IPS DF 4.7 (cell line): ENCODE data around the gene SCART1.
"Not testable (repeated sequence)": the region's sequence is repeated elsewhere in the genome, so short reads cannot be mapped to it uniquely, and the experiment has no call there.

Source experiments
- DNase-seq: peaks from one replicate; pipeline ENCODE4 v3.0.0-alpha.2; 2013; ENCODE audit warnings: low spot score; ENCODE audit errors: extremely low read depth

Gene SCART1

GRCh38 chr10:133432789-133433188 lies 21.0 kb upstream of the SCART1 start:
- not testable (repeated sequence) for DNase-seq

GRCh38 chr10:133438711-133439273 lies 15.0 kb upstream of the SCART1 start:
- DNase-seq, result no peak

DNA sequence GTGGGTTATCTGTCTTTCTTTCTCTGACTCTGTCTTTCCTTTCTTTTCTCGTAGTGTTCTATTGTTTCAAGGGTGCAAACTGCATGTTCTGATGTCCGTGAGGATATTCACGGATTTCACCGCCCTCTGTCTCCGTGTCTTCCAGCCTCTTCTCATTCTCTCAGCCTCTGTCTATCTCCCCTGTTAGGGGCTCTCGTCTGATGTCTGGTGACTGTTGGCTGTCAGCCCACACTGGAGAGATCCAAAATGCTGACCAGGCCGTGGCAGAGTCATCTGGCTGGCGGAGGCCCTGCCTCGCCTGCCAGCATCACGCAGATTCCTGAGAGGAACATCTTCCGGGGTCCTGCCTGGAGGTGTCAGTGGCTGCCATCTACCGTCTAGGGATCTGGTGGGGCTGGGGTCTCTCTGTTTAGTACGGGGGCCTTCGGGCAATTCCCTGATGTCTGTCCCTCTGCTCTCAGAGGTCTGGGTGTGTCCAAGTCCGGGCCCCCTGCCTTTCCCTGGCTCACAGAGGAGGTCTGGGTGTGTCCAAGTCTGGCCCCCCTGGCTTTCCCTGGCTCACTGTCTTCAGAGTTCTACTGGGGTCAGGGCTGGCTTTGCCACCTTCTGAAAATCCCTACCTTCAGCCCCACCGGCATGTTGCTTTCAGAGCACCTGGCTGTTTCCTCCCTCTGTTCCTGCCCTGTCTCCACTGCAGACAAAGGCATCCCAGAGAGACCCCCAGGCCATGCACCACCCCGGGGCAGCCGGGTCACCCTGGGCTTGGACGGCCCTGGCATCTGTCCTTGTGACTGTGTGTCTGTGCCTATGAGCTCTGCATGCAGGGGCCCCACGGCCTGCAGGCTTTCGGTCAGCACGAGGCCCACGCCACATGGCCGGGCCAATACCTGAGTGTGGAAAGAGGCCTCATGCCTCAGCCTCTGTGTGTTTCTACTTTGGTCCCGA lies 14.0 kb upstream of the SCART1 start:
- no peak for DNase-seq

GRCh38 chr10:133440633-133441285 lies 13.0 kb upstream of the SCART1 start:
- DNase-seq, result no peak

DNA sequence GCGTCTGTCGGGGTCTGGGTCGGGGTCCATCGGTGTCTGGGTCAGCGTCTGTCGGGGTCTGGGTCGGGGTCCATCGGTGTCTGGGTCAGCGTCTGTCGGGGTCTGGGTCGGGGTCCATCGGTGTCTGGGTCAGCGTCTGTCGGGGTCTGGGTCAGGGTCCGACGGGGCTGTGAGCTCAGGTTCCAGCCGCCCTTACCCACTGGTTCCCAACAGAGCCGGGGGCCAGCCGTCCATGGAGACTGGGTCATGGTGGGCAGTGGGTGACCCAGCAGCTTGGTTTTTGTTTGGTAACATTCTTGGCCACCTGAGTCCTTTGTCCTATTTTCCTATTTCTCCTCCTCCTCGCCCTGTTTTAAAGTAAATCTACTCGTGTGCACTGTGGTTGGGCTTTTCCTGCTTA lies 12.4 kb upstream of the SCART1 start:
- not testable (repeated sequence) for DNase-seq

DNA sequence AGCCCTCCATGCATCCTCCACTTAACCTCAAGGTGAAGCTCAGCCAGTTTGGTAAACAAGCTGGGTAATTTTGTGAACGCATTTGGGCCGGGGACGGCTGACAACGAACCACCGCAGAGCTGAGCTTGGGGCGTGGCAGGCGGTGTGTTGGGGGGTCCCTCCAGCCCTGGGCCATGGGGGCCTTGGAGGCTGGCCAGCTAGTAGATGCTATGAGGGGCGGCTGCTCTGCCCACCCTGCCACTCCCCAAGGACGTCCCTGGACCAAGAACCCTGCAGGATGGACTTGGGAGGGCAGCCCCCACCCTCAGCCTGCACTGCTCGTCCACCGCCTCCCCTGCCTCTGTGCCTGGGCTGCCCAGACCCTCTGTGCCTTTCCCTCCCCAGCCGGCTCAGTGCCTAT lies 12.0 kb upstream of the SCART1 start:
- DNase-seq, result no peak

DNA sequence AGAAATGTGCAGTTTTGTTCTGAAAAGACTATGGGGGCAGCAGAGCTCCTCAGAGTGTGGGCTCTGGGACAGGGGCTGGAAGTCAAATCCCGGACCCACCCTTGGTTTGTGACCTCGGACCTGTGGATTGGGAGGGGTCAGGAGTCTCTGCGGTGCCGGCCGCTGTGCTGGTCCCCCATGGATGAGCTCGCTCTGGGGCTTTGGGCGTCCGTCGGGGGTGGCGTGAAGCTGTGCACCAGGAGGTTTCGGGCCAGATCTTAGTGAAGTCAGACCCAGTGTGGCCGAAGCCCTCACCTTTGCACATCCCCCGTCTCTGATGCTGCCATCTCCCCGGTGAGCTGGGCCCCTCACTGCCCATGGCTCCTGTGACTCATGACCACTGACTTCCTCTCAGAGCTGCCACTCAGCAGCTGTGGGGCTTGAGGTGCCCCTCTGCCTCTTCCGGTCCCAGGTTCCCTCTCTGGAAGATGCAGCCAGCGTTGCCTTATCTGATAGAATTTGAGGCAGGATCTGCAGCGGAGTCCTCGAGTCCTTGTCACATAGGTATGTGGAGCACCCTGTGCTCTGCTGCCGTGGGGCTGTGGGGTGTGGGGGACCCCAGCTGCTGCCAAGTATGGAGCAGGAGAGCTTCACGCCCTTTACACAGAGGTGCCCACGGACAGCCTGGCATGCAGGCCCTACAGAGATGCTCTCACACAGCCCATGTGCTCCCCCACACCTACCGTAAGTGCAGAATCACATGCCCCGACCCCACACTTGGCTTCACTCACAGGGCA lies 11.4 kb upstream of the SCART1 start:
- DNase-seq, result no peak

- DNase-seq, result no peak
Observed at GRCh38 chr10:133442967-133443924, 10.5 kb upstream of the SCART1 start.

DNA sequence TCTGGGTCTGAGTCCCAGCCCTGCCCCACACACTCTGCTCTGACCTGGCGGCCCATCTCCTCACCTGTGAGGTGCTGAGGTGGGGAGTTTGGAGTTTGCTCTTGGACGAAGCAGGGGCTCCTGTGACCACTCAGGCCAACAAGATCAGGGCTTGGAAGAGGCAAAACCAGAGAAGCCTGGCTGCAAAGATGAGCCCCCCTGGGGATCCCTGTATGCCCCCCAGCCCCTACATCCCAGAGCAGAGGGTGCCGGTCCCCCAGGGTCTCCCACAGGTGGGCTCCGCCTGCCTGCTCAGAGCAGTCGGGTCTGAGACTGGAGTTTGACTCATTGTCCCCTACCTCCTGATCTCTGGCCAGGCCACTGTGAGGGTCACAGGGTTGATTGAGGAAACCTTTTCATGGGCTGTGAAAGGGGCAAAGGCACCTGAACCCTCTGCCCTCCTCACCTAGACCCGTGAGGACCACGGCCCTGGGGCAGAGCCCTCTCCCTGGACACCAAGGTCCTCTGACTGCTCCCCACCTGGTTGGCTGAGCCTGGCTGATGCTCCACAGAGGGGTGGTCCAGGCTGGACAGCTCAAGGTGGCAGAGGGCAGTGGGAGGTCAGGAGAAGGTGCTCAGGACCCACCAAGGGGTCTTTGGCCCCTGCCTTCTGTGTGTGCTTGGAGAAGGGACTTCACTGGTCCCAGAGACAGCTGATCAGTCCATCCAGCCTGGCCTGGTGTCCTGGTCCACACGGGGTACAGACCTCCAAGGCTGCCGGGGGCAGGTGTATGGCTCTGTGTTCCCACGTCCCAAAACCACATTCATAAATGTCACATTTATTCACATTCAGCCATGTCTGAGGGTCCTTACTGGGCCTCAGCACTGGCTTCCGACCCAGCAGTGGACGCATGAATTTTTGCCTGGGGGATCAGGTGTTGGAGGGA lies 9.1 kb upstream of the SCART1 start:
- no peak for DNase-seq

GRCh38 chr10:133445268-133445732 lies 8.4 kb upstream of the SCART1 start:
- no peak for DNase-seq

DNA sequence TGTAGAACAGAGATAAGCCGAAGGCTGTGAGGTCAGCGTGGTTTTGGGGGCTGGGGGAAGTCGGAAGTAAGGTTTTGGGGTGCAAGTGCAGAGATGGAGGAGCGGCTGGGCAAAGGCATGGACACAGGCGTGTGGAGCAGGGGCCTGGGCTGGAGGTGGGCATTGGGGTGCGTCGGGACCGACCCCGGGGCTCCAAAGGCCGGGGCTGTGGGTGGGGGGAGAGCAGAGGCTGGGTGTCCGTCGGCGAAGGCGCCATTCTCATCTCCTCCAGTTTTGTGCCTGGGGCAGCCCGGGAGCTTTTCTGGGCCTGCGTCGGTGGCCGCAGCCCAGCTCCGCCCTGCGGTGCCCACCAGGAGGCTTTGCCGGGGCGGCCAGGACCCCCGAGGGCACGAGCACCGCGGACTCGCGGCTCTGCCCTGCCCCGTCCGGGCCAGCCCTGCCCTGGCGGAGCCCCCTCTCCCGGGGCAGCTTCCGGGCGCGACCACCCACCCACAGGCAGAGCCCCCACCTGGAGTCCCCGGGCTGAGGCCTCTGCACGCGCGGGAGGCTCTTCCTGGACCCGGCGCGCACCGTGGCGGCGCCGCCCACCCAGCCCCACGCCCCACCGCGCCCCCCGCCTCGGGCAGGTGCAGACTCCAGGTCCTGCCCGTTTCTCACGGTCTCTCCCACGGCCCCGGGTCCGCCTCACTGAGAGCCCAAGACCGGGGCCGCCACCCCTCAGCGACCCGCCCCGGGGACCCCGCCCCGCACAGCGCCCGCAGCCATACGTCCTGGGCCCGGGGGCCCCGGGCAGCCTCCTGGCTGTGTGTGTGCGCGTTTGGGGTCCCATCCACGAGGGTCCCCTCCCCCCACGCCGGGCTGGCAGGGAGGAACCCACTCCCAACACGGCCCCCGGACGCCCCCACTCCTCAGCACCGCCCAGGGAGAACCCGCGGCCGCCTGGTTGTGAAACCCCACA lies 7.7 kb upstream of the SCART1 start:
- no peak for DNase-seq

DNA sequence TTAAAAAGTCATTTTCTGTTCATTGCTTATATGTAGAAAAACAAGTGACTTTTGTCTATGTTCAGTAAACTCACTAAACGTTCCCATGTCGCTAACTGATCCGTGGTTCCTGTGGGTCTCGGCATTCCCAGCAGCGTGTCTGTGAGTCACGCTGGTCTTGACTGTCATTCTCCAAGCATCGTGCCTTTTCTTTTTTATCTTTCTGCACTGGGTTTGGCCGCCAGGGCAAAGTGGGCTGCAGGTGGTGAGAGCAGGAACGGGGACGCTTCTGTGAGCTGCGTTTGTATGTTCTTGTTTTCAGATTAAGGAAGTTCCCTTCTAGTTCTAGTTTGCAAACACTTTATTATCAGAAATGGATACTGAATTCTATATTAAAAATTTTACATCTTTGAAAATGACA lies 6.8 kb upstream of the SCART1 start:
- no peak for DNase-seq

DNA sequence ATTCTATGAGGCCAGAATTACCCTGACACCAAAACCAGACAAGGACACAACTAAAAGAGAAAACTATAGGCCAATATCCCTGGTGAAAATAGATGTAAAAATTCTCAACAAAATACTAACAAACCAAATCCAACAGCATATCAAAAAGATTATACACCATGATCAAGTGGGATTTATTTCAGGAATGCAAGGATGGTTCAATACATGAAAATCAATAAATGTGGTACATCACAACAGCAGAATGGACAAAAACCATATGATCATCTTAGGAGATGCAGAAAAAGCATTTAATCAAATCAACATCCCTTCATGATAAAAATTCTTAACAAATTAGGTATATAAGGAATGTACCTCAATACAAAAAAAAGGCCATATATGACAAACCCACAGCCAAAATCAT lies 5.6 kb upstream of the SCART1 start:
- DNase-seq, result no peak

GRCh38 chr10:133451346-133451745 lies 2.4 kb upstream of the SCART1 start:
- DNase-seq, result no peak

GRCh38 chr10:133452453-133452852 lies 1.3 kb upstream of the SCART1 start:
- DNase-seq, result no peak

DNA sequence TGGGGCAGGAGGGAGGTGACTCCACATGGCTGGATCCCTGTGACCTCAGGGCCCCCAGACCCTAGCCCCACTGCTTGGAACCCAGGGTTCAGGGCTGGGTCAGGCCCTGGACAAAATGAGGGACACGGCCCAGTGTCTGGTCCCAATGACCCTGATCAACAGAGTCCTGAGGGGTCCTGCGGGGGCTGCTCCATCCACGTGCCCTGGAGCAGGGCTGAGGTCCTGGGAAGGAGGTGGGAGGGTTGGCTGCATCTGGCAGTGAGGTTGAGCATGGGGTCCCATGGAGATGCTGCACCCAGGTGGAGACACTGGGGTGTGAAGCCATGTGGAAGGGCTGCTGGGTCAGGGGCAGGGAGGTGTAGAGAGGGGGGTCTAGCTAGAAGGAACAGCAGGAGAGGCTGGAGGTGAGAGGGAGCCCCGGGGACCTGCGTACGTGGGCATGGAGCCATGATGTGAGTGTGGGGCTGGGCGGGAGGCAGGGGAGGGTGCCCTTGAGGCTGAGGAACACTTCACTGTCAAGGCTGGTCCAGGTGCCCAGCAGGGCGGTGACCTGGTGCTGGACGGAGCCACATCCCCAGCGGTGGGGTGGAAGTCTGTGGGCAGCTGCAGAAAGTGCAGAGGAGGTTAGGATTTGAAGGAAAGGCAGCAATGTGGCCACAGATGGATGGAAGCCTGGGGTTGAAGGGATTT lies 604 bp downstream of the SCART1 start:
- DNase-seq, result no peak

- DNase-seq, result no peak
Observed at GRCh38 chr10:133455196-133455595, 1.5 kb downstream of the SCART1 start.
